Thyroid gland (tissue), 4 donors: Measurements from ENCODE around the gene CDK5.

Source experiments
- POLR2A ChIP-seq, 2 donors: fragments of 450-650 bp; IDR thresholded peaks; one replicate each; pipeline ENCODE4 v1.6.1; 2017; ENCODE audit warnings: antibody characterized with exemption in 2 of 2, mild to moderate bottlenecking in 2 of 2, moderate library complexity in 1 of 2
- TF ChIP-seq, protein P1 (sequence below), 6 experiments: fragments of 200-600 bp in 3 of 6; fragments of 450-650 bp in 3 of 6; sonication (generic) in 3 of 6; IDR thresholded peaks; one replicate each; pipeline ENCODE4 v1.5.1; 2016 to 2019; ENCODE audit warnings: antibody characterized with exemption in 6 of 6, mild to moderate bottlenecking in 2 of 6, inconsistent platforms in 1 of 6, moderate library complexity in 1 of 6

GRCh38 chr7:151060416-151061212, 2.9 kb upstream of the CDK5 start:
- TF ChIP-seq, protein P1, sequence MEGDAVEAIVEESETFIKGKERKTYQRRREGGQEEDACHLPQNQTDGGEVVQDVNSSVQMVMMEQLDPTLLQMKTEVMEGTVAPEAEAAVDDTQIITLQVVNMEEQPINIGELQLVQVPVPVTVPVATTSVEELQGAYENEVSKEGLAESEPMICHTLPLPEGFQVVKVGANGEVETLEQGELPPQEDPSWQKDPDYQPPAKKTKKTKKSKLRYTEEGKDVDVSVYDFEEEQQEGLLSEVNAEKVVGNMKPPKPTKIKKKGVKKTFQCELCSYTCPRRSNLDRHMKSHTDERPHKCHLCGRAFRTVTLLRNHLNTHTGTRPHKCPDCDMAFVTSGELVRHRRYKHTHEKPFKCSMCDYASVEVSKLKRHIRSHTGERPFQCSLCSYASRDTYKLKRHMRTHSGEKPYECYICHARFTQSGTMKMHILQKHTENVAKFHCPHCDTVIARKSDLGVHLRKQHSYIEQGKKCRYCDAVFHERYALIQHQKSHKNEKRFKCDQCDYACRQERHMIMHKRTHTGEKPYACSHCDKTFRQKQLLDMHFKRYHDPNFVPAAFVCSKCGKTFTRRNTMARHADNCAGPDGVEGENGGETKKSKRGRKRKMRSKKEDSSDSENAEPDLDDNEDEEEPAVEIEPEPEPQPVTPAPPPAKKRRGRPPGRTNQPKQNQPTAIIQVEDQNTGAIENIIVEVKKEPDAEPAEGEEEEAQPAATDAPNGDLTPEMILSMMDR (IDR thresholded peaks at IDR 0.05), result no peak
- no peak for TF ChIP-seq POLR2A (IDR thresholded peaks at IDR 0.05)
